ENCODE results near the gene TMEM176A.

GRCh38 chr7:150784954-150785353 is 15.6 kb upstream of the TMEM176A start:
- no peak for TF ChIP-seq ATF3 (IDR thresholded peaks at IDR 0.05; ENCODE audit: insufficient read depth, low read depth, low read length)
- TF ChIP-seq CTCF (IDR thresholded peaks at IDR 0.05; ENCODE audit: control extremely low read depth in 1 of 3, insufficient read depth in 1 of 3, low read depth in 1 of 3, low read length in 3 of 3) = no peak
- TF ChIP-seq RAD21 (IDR thresholded peaks at IDR 0.05 in 1 of 2, conservative IDR thresholded peaks at IDR 0.05 in 1 of 2; ENCODE audit: low read depth in 2 of 2, low read length in 2 of 2) = no peak
- TF ChIP-seq EP300 (IDR thresholded peaks at IDR 0.05; ENCODE audit: borderline replicate concordance in 1 of 2, low read depth in 2 of 2, low read length in 2 of 2) = no peak
- no peak for TF ChIP-seq CHD2 (IDR thresholded peaks at IDR 0.05; ENCODE audit: low read length)
- no peak for TF ChIP-seq GABPA (IDR thresholded peaks at IDR 0.05; ENCODE audit: borderline replicate concordance, insufficient read depth, low read length)
